HG02885 (cell line): ENCODE results near the gene GGPS1.
A peak's percentile ranks its signal among the peaks of the same experiment; 100 is the strongest.
"Not testable (repeated sequence)": the region's sequence is repeated elsewhere in the genome, so short reads cannot be mapped to it uniquely, and the experiment has no call there.

Experiments
- ATAC-seq: cut with Tn5 transposase; IDR thresholded peaks from one replicate; pipeline ENCODE4 v1.9.1; 2021; ENCODE audit warnings: mild to moderate bottlenecking; ENCODE audit not compliant: unreplicated experiment, poor library complexity

The GGPS1 gene

GRCh38 chr1:235328271-235329138 is at the start of gene GGPS1:
TSS of gene GGPS1 (plus strand) at chr1:235328570. CDS start at chr1:235335265, 6,695 bp downstream.
- ATAC-seq: peak; percentile 68

- ATAC-seq: no peak
Measured at GRCh38 chr1:235278915-235279292, 49.5 kb upstream of the GGPS1 start.

GRCh38 chr1:235279694-235280093 is 48.7 kb upstream of the GGPS1 start:
- ATAC-seq: no peak

- no peak for ATAC-seq
Measured at GRCh38 chr1:235280467-235280866, 47.9 kb upstream of the GGPS1 start.

- ATAC-seq: not testable (repeated sequence)
Measured at GRCh38 chr1:235283636-235284035, 44.7 kb upstream of the GGPS1 start.

- no peak for ATAC-seq
Measured at GRCh38 chr1:235284231-235284769, 44.1 kb upstream of the GGPS1 start.

GRCh38 chr1:235286667-235287066 is 41.7 kb upstream of the GGPS1 start:
- ATAC-seq: no peak

GRCh38 chr1:235287208-235287882 is 41.0 kb upstream of the GGPS1 start:
- ATAC-seq: no peak

- no peak for ATAC-seq
Measured at GRCh38 chr1:235289859-235290739, 38.3 kb upstream of the GGPS1 start.

- ATAC-seq: no peak
Measured at GRCh38 chr1:235290740-235291502, 37.4 kb upstream of the GGPS1 start.

- no peak for ATAC-seq
Measured at GRCh38 chr1:235291599-235292091, 36.7 kb upstream of the GGPS1 start.

GRCh38 chr1:235292790-235293189 is 35.6 kb upstream of the GGPS1 start:
- no peak for ATAC-seq

- ATAC-seq: no peak
Measured at GRCh38 chr1:235293322-235293942, 34.9 kb upstream of the GGPS1 start.

- ATAC-seq: no peak
Measured at GRCh38 chr1:235295902-235296350, 32.4 kb upstream of the GGPS1 start.

- ATAC-seq: no peak
Measured at GRCh38 chr1:235296729-235297128, 31.6 kb upstream of the GGPS1 start.

GRCh38 chr1:235297579-235297978 is 30.8 kb upstream of the GGPS1 start:
- ATAC-seq: no peak

GRCh38 chr1:235298758-235299157 is 29.6 kb upstream of the GGPS1 start:
- ATAC-seq: no peak

GRCh38 chr1:235299169-235299858 is 29.1 kb upstream of the GGPS1 start:
- no peak for ATAC-seq
